Activated CD4-positive, alpha-beta memory T cell treated with anti-CD3 and anti-CD28 coated beads for 36 hours (primary cell): ENCODE measurements around the gene PTCHD1. TPM values are rescaled to one million over a fixed set of nuclear protein-coding genes. Genes with fewer than 3 reads are reported as not detected.
A peak's percentile ranks its signal among the peaks of the same experiment; 100 is the strongest.

Source experiments
- CTCF ChIA-PET: fragments of 350-600 bp; sonication (Branson Sonifier 250); formaldehyde crosslinking; loops from one replicate; lab custom pipeline; 2021; ENCODE audit warnings: antibody characterized with exemption, inconsistent platforms; lab: Charles Lee
- POLR2A ChIA-PET: fragments of 350-600 bp; sonication (Branson Sonifier 250); formaldehyde crosslinking; loops from one replicate; lab custom pipeline; 2021; ENCODE audit warnings: antibody characterized with exemption; lab: Charles Lee
- DNase-seq: peaks from one replicate; pipeline ENCODE4 v3.0.0-alpha.2; 2020
- H3K27ac Mint-ChIP-seq: one replicate; pipeline ENCODE4 v1.8.0; 2021; ENCODE audit warnings: mixed read lengths
- H3K27me3 Mint-ChIP-seq: one replicate; pipeline ENCODE4 v1.8.0; 2021; ENCODE audit warnings: mixed read lengths
- H3K36me3 Mint-ChIP-seq: one replicate; pipeline ENCODE4 v1.8.0; 2021; ENCODE audit warnings: mixed read lengths
- H3K4me1 Mint-ChIP-seq: one replicate; pipeline ENCODE4 v1.8.0; 2021; ENCODE audit warnings: low read depth, mixed read lengths
- H3K4me3 Mint-ChIP-seq: one replicate; pipeline ENCODE4 v1.8.0; 2021; ENCODE audit warnings: mild to moderate bottlenecking, mixed read lengths
- H3K9me3 Mint-ChIP-seq: one replicate; pipeline ENCODE4 v1.8.0; 2021; ENCODE audit warnings: mixed read lengths
- intact Hi-C: fragments of 100-400 bp; cut with micrococcal nuclease; formaldehyde crosslinking; loops from one replicate; pipeline ENCODE4 v1.15.1; 2023
- total RNA-seq, 2 experiments: library from RNA; stranded (reverse); gene quantifications; one replicate each; pipeline ENCODE4 v1.2.3, GENCODE V29; 2021

Gene PTCHD1
- total RNA-seq, 2 experiments from 2014 or later = not detected

- intact Hi-C loops = no loop called here
- Mint-ChIP-seq H3K27ac (no peak overlapping the region), H3K9me3 (no peaks in the 10 kb centered on the region), H3K4me3 (no peak overlapping the region), H3K27me3 (peaks cover 32% of the 10 kb centered on the region), H3K36me3 (no peaks in the 10 kb centered on the region), H3K4me1 (peaks cover 9% of the 10 kb centered on the region)
- DNase-seq = peak; percentile 14
- ChIA-PET CTCF (no interaction called here), POLR2A (no interaction called here)
Observed at GRCh38 chrX:23332101-23332887, 2.4 kb upstream of the PTCHD1 start.

- CTCF ChIA-PET = no interaction called here
- Mint-ChIP-seq H3K27me3 (peaks cover 32% of the 10 kb centered on the region), H3K36me3 (no peaks in the 10 kb centered on the region), H3K27ac (no peak overlapping the region), H3K4me1 (peaks cover 9% of the 10 kb centered on the region), H3K9me3 (no peaks in the 10 kb centered on the region), H3K4me3 (no peak overlapping the region)
- intact Hi-C loops = no loop called here
- POLR2A ChIA-PET = no interaction called here
- no peak for DNase-seq
Observed at GRCh38 chrX:23332888-23333821, 1.5 kb upstream of the PTCHD1 start.

GRCh38 chrX:23333842-23334520, 668 bp upstream of the PTCHD1 start:
- peaks cover 32% of the 10 kb centered on the region for H3K27me3 Mint-ChIP-seq
- H3K9me3 Mint-ChIP-seq = no peaks in the 10 kb centered on the region
- H3K4me3 Mint-ChIP-seq = no peak overlapping the region
- H3K4me1 Mint-ChIP-seq = peaks cover 9% of the 10 kb centered on the region
- no peak for DNase-seq
- POLR2A ChIA-PET = no interaction called here
- no peaks in the 10 kb centered on the region for H3K36me3 Mint-ChIP-seq
- intact Hi-C loops = no loop called here
- CTCF ChIA-PET = no interaction called here
- no peak overlapping the region for H3K27ac Mint-ChIP-seq

- H3K27me3 Mint-ChIP-seq = peaks cover 35% of the 10 kb centered on the region
- intact Hi-C loops = no loop called here
- H3K4me3 Mint-ChIP-seq = no peak overlapping the region
Observed at GRCh38 chrX:23334521-23334847, 165 bp upstream of the PTCHD1 start.

GRCh38 chrX:23338334-23338733, 3.7 kb downstream of the PTCHD1 start:
- Mint-ChIP-seq H3K4me1 (peaks cover 3% of the 10 kb centered on the region), H3K36me3 (no peaks in the 10 kb centered on the region), H3K4me3 (no peak overlapping the region), H3K9me3 (no peaks in the 10 kb centered on the region), H3K27ac (no peak overlapping the region), H3K27me3 (peaks cover 23% of the 10 kb centered on the region)
- POLR2A ChIA-PET = no interaction called here
- intact Hi-C loops = no loop called here
- CTCF ChIA-PET = no interaction called here
- no peak for DNase-seq

More at GRCh38 chrX:23334521-23334847, 165 bp upstream of the PTCHD1 start:
- Mint-ChIP-seq H3K27ac (no peak overlapping the region), H3K4me1 (peaks cover 9% of the 10 kb centered on the region), H3K36me3 (no peaks in the 10 kb centered on the region), H3K9me3 (no peaks in the 10 kb centered on the region)
- ChIA-PET CTCF (no interaction called here), POLR2A (no interaction called here)
- no peak for DNase-seq

- Mint-ChIP-seq H3K36me3 (no peaks in the 10 kb centered on the region), H3K4me3 (no peak overlapping the region), H3K4me1 (no peaks in the 10 kb centered on the region), H3K27me3 (peaks cover 9% of the 10 kb centered on the region), H3K9me3 (no peaks in the 10 kb centered on the region), H3K27ac (no peak overlapping the region)
- CTCF ChIA-PET = no interaction called here
- no peak for DNase-seq
- POLR2A ChIA-PET = no interaction called here
- intact Hi-C loops = no loop called here
Observed at GRCh38 chrX:23341452-23341851, 6.8 kb downstream of the PTCHD1 start.

GRCh38 chrX:23344238-23344903, 9.7 kb downstream of the PTCHD1 start:
- Mint-ChIP-seq H3K4me1 (no peaks in the 10 kb centered on the region), H3K4me3 (no peak overlapping the region), H3K9me3 (no peaks in the 10 kb centered on the region), H3K36me3 (no peaks in the 10 kb centered on the region), H3K27ac (no peak overlapping the region), H3K27me3 (peaks cover 6% of the 10 kb centered on the region)
- DNase-seq = no peak
- CTCF ChIA-PET = no interaction called here
- POLR2A ChIA-PET = no interaction called here
- intact Hi-C loops = no loop called here

GRCh38 chrX:23344904-23345271, 10.2 kb downstream of the PTCHD1 start:
- peaks cover 6% of the 10 kb centered on the region for H3K27me3 Mint-ChIP-seq
- intact Hi-C loops = no loop called here
- H3K4me3 Mint-ChIP-seq = no peak overlapping the region
- CTCF ChIA-PET = no interaction called here
- no peaks in the 10 kb centered on the region for H3K36me3 Mint-ChIP-seq
- POLR2A ChIA-PET = no interaction called here
- no peak for DNase-seq
- no peaks in the 10 kb centered on the region for H3K4me1 Mint-ChIP-seq
- no peaks in the 10 kb centered on the region for H3K9me3 Mint-ChIP-seq
- no peak overlapping the region for H3K27ac Mint-ChIP-seq

- H3K4me1 Mint-ChIP-seq = no peaks in the 10 kb centered on the region
- POLR2A ChIA-PET = no interaction called here
- no peak for DNase-seq
- H3K36me3 Mint-ChIP-seq = no peaks in the 10 kb centered on the region
- CTCF ChIA-PET = interaction anchor here (0.8 kb wide), 1 partner anchor 39 kb away, joined by 3 read pairs; no protein-coding TSS in a partner anchor
- H3K27ac Mint-ChIP-seq = no peak overlapping the region
- H3K9me3 Mint-ChIP-seq = no peaks in the 10 kb centered on the region
- intact Hi-C loops = no loop called here
- H3K27me3 Mint-ChIP-seq = no peaks in the 10 kb centered on the region
- no peak overlapping the region for H3K4me3 Mint-ChIP-seq
Observed at GRCh38 chrX:23356189-23356588, 21.5 kb downstream of the PTCHD1 start.

GRCh38 chrX:23364416-23364815, 29.8 kb downstream of the PTCHD1 start:
- CTCF ChIA-PET = no interaction called here

GRCh38 chrX:23365541-23365940, 30.9 kb downstream of the PTCHD1 start:
- no peaks in the 10 kb centered on the region for H3K9me3 Mint-ChIP-seq
- CTCF ChIA-PET = interaction anchor here (0.6 kb wide), 1 partner anchor 49 kb away, joined by 3 read pairs; no protein-coding TSS in a partner anchor
- H3K36me3 Mint-ChIP-seq = no peaks in the 10 kb centered on the region
- intact Hi-C loops = no loop called here
- no peaks in the 10 kb centered on the region for H3K4me1 Mint-ChIP-seq
- POLR2A ChIA-PET = no interaction called here
- H3K27ac Mint-ChIP-seq = no peak overlapping the region
- H3K27me3 Mint-ChIP-seq = peaks cover 5% of the 10 kb centered on the region
- no peak overlapping the region for H3K4me3 Mint-ChIP-seq
- no peak for DNase-seq

More at GRCh38 chrX:23364416-23364815, 29.8 kb downstream of the PTCHD1 start:
- Mint-ChIP-seq H3K36me3 (no peaks in the 10 kb centered on the region), H3K27ac (no peak overlapping the region), H3K9me3 (no peaks in the 10 kb centered on the region), H3K4me1 (no peaks in the 10 kb centered on the region), H3K27me3 (peaks cover 5% of the 10 kb centered on the region), H3K4me3 (no peak overlapping the region)
- POLR2A ChIA-PET = no interaction called here
- DNase-seq = no peak
- intact Hi-C loops = no loop called here

GRCh38 chrX:23366914-23367313, 32.3 kb downstream of the PTCHD1 start:
- Mint-ChIP-seq H3K27me3 (peaks cover 5% of the 10 kb centered on the region), H3K27ac (no peak overlapping the region), H3K4me3 (no peak overlapping the region), H3K9me3 (no peaks in the 10 kb centered on the region), H3K4me1 (no peaks in the 10 kb centered on the region), H3K36me3 (no peaks in the 10 kb centered on the region)
- POLR2A ChIA-PET = no interaction called here
- no peak for DNase-seq
- intact Hi-C loops = no loop called here
- CTCF ChIA-PET = no interaction called here
